CD4-positive, alpha-beta T cell treated with Interleukin-12 subunit alpha and Interleukin-12 subunit beta, for 1 hour (primary cell): ENCODE results near the gene HS6ST2.

Experiments
- DNase-seq: peaks from one replicate; pipeline ENCODE4 v3.0.0-alpha.2; 2020

The HS6ST2 gene

GRCh38 chrX:132737743-132738142, 220.7 kb downstream of the HS6ST2 start:
- DNase-seq: peak; percentile 27

GRCh38 chrX:132732236-132732635, 226.2 kb downstream of the HS6ST2 start:
- DNase-seq: no peak

- no peak for DNase-seq
Observed at GRCh38 chrX:132730726-132731125, 227.7 kb downstream of the HS6ST2 start.

GRCh38 chrX:132730266-132730665, 228.2 kb downstream of the HS6ST2 start:
- DNase-seq: no peak

DNA sequence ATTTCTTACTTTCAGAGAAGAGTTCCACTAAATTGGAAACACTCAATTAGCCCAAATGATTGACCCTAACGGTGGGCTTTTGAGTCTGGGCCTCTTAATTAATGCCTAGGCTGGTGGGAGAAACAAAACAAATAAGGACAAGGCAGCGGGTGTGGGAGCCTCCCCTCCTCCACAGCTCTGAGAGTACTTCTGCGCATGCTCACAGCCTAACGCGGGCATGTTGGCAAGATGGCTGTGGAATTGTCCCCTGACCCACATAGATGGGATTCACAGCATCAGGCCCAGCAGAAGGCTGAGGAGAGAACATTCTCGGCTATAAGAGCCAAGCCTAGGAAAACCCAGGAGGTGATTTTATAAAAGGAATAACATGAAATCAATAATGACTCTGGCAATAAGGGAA, 230.1 kb downstream of the HS6ST2 start:
- no peak for DNase-seq

DNA sequence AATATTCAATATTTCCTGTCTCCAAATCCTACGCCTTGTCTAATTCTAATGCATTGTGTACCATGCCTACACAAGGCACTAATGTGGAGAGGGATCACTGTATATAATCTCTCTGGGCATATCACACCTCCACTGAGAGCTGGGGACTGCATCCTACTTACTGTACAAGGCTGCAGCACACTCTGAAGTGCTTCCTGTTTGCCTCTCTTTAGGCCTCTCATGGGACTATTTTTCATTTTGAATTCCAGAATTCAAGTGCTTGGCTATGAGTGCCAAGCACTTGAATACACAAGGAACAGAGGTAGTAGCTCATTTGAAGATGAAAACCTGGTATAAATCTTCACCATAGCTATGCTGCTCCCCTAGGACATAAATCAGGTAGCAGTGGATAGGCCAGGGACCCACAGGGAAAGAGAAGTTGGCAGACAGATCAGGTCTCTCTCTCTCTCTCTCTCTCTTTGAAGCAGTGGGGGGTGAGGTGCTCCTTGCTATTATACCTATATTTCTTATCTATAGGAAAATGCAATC, 239.9 kb downstream of the HS6ST2 start:
- DNase-seq: no peak

DNA sequence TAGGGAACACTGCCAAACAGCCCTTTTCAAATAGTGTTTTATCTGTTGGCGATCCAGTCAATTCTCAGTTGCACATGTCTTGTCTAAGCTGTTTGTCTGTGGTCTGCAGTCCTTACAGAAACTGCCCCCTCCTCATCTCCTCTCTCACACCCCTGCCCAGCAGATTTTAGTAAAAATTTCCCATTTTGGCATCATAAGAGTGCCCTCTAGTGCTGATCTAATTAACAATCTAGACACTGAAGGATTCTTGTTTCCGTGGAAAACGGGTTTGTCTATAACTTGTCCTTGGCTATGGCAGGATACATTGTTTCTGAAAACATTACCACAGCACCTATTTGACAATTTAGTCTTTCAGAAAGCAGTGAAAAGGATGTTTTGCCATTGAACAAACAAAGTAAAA, 242.4 kb downstream of the HS6ST2 start:
- no peak for DNase-seq

- no peak for DNase-seq
Observed at GRCh38 chrX:132714913-132715312, 243.5 kb downstream of the HS6ST2 start.

GRCh38 chrX:132712350-132712749, 246.1 kb downstream of the HS6ST2 start:
- no peak for DNase-seq

GRCh38 chrX:132710656-132711155, 247.7 kb downstream of the HS6ST2 start:
- DNase-seq: no peak

DNA sequence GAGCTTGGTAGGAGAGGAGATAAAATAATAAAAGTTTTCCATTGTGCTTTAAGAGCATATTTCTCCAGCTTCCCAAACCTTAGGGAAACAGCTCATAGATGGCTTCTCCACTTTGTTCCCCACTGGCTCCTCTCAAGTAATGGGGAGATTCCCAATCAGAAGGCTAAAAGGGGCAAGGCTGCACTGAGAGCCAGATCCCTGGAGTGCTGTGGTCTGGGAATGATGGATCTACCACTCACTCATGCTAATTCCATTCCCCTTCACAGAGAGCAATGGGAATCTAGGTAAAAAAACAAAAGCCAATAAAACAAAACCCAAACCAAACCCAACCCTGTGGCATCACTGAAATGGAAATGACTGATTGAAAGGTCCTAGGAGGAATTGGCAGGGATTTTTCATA, 249.9 kb downstream of the HS6ST2 start:
- no peak for DNase-seq

DNA sequence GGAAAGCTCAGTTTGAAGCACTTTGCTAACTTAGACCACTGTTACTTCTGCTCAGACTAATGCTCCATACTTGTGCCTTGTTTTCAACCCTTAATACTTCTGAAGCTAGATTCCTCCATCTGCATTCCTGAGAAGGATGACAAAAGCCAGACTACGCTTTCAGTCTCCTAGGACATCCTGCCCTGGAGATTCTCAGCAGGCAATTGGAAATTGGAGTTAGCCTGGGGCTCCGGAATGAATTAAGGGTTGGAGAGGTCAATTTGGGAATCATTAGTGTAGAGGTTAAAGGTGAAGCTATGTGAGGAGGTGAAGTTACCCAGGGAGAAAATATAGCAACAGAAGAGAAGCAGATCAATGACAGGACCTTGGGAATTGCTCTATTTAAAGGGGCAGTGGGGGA, 253.7 kb downstream of the HS6ST2 start:
- DNase-seq: no peak

- DNase-seq: no peak
Observed at GRCh38 chrX:132694382-132694781, 264.0 kb downstream of the HS6ST2 start.

DNA sequence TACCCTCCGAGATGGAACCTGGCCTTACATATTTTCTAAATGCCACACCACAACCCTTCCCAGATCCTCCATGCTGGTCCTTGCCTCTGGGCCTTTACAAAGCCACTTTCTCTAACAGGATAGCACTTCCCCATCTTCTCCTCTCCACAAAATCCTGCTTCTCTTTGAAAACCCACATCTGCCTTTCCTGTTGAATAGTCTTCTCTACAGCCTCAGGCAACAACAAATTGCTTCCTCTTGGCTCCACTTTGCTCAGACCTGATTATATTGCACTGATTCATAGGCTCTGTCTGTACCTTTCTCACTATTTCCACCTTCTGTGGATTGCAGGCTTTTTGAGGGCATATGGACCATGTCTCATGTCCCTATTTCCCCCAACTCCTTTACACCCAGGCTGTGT, 265.9 kb downstream of the HS6ST2 start:
- DNase-seq: no peak

- DNase-seq: no peak
Observed at GRCh38 chrX:132692066-132692465, 266.4 kb downstream of the HS6ST2 start.

GRCh38 chrX:132689612-132690563, 268.5 kb downstream of the HS6ST2 start:
- no peak for DNase-seq

GRCh38 chrX:132685276-132685675, 273.2 kb downstream of the HS6ST2 start:
- no peak for DNase-seq

GRCh38 chrX:132677233-132677716, 281.2 kb downstream of the HS6ST2 start:
- no peak for DNase-seq

DNA sequence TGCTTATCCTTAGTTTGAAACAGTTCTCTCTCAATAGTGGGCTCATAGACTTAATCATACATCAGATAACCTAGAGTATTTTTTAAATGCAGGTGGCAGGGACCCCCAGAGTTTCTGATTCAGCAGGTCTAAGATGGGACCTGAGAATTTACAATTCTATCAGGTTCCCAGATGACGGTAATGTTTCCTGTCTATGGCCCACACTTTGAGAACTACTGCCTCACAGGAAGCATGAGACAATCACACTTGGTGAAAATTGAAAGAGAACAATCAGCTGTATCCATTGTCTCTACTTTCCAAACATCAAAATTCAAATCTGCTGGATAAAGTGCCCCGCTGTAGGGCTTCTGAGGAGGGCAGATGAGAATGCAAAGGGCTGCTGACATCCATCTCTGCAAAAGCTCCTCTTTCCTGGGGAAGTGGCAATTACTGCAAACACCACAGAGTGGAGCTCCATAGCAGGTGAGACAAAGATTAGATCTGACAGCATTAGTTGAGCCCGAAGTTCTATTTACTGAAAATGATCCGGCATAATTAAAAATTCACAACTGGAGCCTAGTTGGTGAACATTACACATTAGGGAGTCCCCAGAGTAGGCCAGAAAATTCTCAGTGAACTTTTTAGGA, 281.8 kb downstream of the HS6ST2 start:
- DNase-seq: no peak

DNA sequence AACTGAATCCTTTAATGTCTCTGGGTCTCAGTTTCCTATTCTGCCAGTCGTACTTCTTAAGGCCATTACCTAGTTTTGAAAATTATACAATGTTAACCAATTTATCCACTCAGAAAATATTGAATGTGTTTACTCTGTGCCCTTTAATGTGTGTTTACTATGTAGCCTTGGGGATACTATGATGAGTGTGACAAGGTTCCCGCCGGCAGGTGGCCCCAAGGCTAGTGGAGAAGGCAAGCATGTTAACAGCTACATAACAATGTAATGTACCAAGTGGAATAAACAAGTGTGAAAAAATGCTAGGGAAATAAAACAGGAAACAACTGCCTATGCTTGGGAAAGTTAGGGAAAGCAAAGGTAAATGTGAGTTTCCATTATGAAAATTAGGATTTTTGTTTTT, 282.3 kb downstream of the HS6ST2 start:
- DNase-seq: no peak

DNA sequence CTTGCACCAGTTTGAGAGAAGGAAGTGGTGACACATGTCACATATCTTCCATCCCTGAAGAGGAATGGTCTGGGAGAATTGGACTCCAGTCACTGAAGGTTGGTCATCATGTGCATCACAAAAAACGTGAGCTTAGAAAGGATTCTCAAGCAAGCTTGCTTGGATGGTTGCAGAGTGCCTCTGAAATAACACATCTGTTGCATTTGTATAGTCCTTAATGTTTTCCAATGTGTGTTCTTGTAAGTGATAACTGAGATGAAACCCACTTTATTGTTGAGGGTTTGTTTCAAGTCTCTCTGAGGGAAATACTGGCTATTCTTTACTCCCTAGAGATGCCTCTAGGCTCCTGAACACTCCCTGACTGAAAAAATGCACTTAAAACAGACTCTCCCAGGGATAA, 285.1 kb downstream of the HS6ST2 start:
- DNase-seq: no peak

- DNase-seq: no peak
Observed at GRCh38 chrX:132671229-132671641, 287.2 kb downstream of the HS6ST2 start.

DNA sequence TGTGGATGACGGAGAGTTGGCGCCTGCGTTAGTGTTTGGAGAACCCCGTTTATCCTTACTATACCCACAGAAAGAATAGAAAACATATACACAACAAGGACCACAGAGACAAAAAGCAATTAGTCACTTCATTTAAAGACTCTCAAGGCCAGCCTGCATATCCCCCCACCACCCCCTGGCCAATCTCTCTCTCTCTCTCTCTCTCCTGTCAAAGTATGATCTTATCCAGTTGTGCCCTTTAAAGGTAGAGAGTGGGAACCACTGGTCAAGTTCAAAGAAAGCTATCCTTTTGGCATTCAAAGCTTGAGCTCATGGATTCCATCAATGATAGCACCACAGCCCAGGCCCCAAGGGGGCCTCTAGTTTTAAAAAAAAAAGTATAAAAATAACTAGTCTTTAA, 289.3 kb downstream of the HS6ST2 start:
- no peak for DNase-seq

DNA sequence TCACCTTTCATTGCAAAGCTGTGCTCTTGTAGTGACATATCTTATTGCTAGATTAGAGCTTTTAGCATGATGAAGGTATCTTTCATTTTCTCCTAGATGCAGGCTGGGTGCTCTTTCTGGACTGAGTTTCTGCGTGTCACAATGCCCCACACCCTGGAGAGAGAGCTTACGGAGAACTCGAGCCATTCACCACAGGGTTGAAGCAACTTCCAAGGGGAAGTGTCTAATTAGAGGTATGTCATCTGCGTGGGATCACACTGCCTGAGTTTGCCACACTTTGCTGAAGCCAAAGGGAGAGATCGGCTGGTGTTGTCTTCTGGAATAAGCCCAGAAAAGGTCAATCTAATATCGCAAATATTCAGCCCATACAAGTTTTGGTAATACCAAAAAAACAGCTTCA, 290.3 kb downstream of the HS6ST2 start:
- DNase-seq: no peak
